ENCODE results near the gene RYR2.
"Not testable (repeated sequence)": the region's sequence is repeated elsewhere in the genome, so short reads cannot be mapped to it uniquely, and the experiment has no call there.

The RYR2 gene

GRCh38 chr1:237270353-237270752, 228.4 kb downstream of the RYR2 start:
- no peak for DNase-seq (ENCODE audit: low read depth in 2 of 2)
- H3K4me3 ChIP-seq (replicated peaks in 1 of 2; ENCODE audit: low read depth in 2 of 2, low read length in 2 of 2) = no peak overlapping the region
- TF ChIP-seq, protein P1, sequence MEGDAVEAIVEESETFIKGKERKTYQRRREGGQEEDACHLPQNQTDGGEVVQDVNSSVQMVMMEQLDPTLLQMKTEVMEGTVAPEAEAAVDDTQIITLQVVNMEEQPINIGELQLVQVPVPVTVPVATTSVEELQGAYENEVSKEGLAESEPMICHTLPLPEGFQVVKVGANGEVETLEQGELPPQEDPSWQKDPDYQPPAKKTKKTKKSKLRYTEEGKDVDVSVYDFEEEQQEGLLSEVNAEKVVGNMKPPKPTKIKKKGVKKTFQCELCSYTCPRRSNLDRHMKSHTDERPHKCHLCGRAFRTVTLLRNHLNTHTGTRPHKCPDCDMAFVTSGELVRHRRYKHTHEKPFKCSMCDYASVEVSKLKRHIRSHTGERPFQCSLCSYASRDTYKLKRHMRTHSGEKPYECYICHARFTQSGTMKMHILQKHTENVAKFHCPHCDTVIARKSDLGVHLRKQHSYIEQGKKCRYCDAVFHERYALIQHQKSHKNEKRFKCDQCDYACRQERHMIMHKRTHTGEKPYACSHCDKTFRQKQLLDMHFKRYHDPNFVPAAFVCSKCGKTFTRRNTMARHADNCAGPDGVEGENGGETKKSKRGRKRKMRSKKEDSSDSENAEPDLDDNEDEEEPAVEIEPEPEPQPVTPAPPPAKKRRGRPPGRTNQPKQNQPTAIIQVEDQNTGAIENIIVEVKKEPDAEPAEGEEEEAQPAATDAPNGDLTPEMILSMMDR (IDR thresholded peaks at IDR 0.05; ENCODE audit: low read depth, low read length) = no peak

DNA sequence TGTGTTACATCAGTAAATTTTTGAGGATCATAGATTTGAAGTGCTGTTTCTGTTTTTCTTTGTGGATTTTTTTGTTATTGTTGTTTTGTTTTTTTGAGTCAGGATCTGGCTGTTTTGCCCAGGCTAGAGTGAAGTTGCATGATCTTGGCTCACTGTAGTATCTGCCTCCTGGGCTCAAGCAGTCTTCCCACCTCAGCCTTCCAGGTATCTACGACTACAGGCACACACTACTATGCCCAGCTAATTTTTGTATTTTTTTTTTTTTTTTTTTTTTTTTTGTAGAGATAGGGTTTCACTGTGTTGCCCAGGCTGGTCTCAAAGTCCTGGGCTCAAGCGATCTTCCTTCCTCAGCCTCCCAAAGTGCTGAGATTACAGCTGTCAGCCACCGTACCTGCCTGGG, 236.0 kb downstream of the RYR2 start:
- not testable (repeated sequence) for DNase-seq (ENCODE audit: low read depth in 2 of 2); H3K4me3 ChIP-seq (replicated peaks in 1 of 2; ENCODE audit: low read depth in 2 of 2, low read length in 2 of 2)

GRCh38 chr1:237279629-237280028, 237.6 kb downstream of the RYR2 start:
- H3K4me3 ChIP-seq (replicated peaks in 1 of 2; ENCODE audit: low read depth in 2 of 2, low read length in 2 of 2) = no peak overlapping the region
- TF ChIP-seq, protein P1 (IDR thresholded peaks at IDR 0.05; ENCODE audit: low read depth, low read length) = no peak
- DNase-seq (ENCODE audit: low read depth in 2 of 2) = no peak

- TF ChIP-seq, protein P1 (IDR thresholded peaks at IDR 0.05; ENCODE audit: low read depth, low read length) = no peak
- H3K4me3 ChIP-seq (replicated peaks in 1 of 2; ENCODE audit: low read depth in 2 of 2, low read length in 2 of 2) = no peak overlapping the region
- DNase-seq (ENCODE audit: low read depth in 2 of 2) = no peak
These were observed 239.5 kb downstream of the RYR2 start for GRCh38 chr1:237281481-237281880.

DNA sequence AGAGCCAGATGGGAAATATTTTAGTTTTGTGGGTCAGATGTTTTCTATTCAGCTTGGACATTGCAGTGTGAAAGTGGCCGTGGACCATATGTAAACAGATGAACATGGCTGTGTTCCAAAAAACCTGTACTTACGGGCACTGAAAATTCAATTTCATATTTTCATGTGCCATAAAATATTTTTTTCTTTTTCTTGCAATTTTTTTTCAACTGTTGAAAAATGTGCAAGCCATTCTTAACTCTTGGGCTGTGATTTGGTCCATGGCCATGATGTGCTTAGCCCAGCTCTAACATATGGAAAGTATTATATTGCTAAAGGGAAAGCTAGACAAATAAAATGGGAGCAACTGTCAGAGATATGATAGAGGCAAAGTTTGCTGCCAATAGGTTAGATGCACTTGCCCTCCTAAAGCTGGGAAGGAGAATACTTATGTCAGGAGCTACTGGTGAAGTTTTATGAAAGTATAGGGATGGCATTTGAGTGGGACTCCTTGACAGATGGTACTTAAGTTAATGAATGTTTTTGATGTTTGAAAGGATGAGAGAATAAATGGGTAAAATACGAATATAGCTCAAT, 240.3 kb downstream of the RYR2 start:
- no peak overlapping the region for H3K4me3 ChIP-seq (replicated peaks in 1 of 2; ENCODE audit: low read depth in 2 of 2, low read length in 2 of 2)
- TF ChIP-seq, protein P1 (IDR thresholded peaks at IDR 0.05; ENCODE audit: low read depth, low read length) = no peak
- no peak for DNase-seq (ENCODE audit: low read depth in 2 of 2)

GRCh38 chr1:237287876-237288521, 246.0 kb downstream of the RYR2 start:
- no peak overlapping the region for H3K4me3 ChIP-seq (replicated peaks in 1 of 2; ENCODE audit: low read depth in 2 of 2, low read length in 2 of 2)
- TF ChIP-seq, protein P1 (IDR thresholded peaks at IDR 0.05; ENCODE audit: low read depth, low read length) = no peak
- DNase-seq (ENCODE audit: low read depth in 2 of 2) = no peak

GRCh38 chr1:237293804-237294203, 251.8 kb downstream of the RYR2 start:
- no peak for DNase-seq (ENCODE audit: low read depth in 2 of 2)
- TF ChIP-seq, protein P1 (IDR thresholded peaks at IDR 0.05; ENCODE audit: low read depth, low read length) = no peak
- no peak overlapping the region for H3K4me3 ChIP-seq (replicated peaks in 1 of 2; ENCODE audit: low read depth in 2 of 2, low read length in 2 of 2)

Data from cardiac fibroblast (primary cell).